Liver (tissue), 9 donors: Measurements from ENCODE around the gene XPR1. TPM values are rescaled to one million over a fixed set of nuclear protein-coding genes. Genes with fewer than 3 reads are reported as not detected.

Experiments
- DNase-seq: peaks from one replicate; pipeline ENCODE4 v3.0.0-alpha.2; 2017; ENCODE audit warnings: low spot score
- H3K27ac ChIP-seq, 2 donors: one replicate each; pipeline ENCODE4 v1.7.0; 2013; ENCODE audit warnings: inconsistent platforms in 2 of 2, low read length in 2 of 2, control low read depth in 1 of 2, low read depth in 1 of 2, mild to moderate bottlenecking in 1 of 2
- H3K27me3 ChIP-seq, 4 donors: one replicate each; pipeline versions ENCODE4 v1.6.1 to v1.7.0; 2013; ENCODE audit warnings: low read length in 3 of 4, inconsistent platforms in 1 of 4, mild to moderate bottlenecking in 1 of 4, moderate library complexity in 1 of 4; ENCODE audit not compliant: control insufficient read depth in 4 of 4, insufficient read depth in 4 of 4
- H3K36me3 ChIP-seq, 4 donors: one replicate each; pipeline versions ENCODE4 v1.6.1 to v1.7.0; 2013; ENCODE audit warnings: low read length in 3 of 4, mild to moderate bottlenecking in 3 of 4, low read depth in 1 of 4, moderate library complexity in 1 of 4; ENCODE audit not compliant: control insufficient read depth in 4 of 4, insufficient read depth in 3 of 4
- H3K4me1 ChIP-seq, 4 donors: one replicate each; pipeline versions ENCODE4 v1.6.1 to v1.7.0; 2013; ENCODE audit warnings: low read length in 3 of 4, mild to moderate bottlenecking in 3 of 4, moderate library complexity in 1 of 4; ENCODE audit not compliant: control insufficient read depth in 4 of 4, insufficient read depth in 4 of 4
- H3K4me3 ChIP-seq, 3 donors: one replicate each; pipeline versions ENCODE4 v1.6.1 to v1.7.0; 2013; ENCODE audit warnings: low read length in 3 of 3, control low read depth in 1 of 3, low read depth in 1 of 3, mild to moderate bottlenecking in 1 of 3
- H3K9ac ChIP-seq, 2 donors: one replicate each; pipeline ENCODE4 v1.7.0; 2013; ENCODE audit warnings: low read length in 2 of 2, mild to moderate bottlenecking in 2 of 2, moderate library complexity in 2 of 2, control low read depth in 1 of 2, low read depth in 1 of 2
- H3K9me3 ChIP-seq, 4 donors: one replicate each; pipeline versions ENCODE4 v1.6.1 to v1.7.0; 2013; ENCODE audit warnings: low read length in 3 of 4; ENCODE audit not compliant: control insufficient read depth in 4 of 4
- EGR1 ChIP-seq, 2 donors: IDR thresholded peaks; 2 replicates each; pipeline ENCODE4 v1.6.1; 2016 to 2018; ENCODE audit warnings: antibody characterized with exemption in 2 of 2, low read depth in 2 of 2
- FOXA1 ChIP-seq: IDR thresholded peaks from 2 replicates; pipeline ENCODE4 v1.6.1; 2016; ENCODE audit warnings: antibody characterized with exemption
- FOXA2 ChIP-seq: IDR thresholded peaks from 2 replicates; pipeline ENCODE4 v1.6.1; 2016; ENCODE audit warnings: antibody characterized with exemption
- GABPA ChIP-seq, 2 donors: IDR thresholded peaks in 1 of 2; conservative IDR thresholded peaks in 1 of 2; 2 replicates each; pipeline ENCODE4 v1.6.1; 2016; ENCODE audit warnings: antibody characterized with exemption in 2 of 2, mild to moderate bottlenecking in 1 of 2, moderate library complexity in 1 of 2
- HNF4A ChIP-seq, 2 donors: conservative IDR thresholded peaks; 2 replicates each; pipeline ENCODE4 v1.6.1; 2016; ENCODE audit warnings: antibody characterized with exemption in 2 of 2, mild to moderate bottlenecking in 2 of 2
- HNF4G ChIP-seq: IDR thresholded peaks from 2 replicates; pipeline ENCODE4 v1.6.1; 2016; ENCODE audit warnings: antibody characterized with exemption
- JUND ChIP-seq, 2 donors: IDR thresholded peaks; 2 replicates each; pipeline ENCODE4 v1.6.1; 2016; ENCODE audit warnings: antibody characterized with exemption in 2 of 2
- NR2F2 ChIP-seq: IDR thresholded peaks from 2 replicates; pipeline ENCODE4 v1.6.1; 2016; ENCODE audit warnings: antibody characterized with exemption
- RAD21 ChIP-seq, 2 donors: IDR thresholded peaks; 2 replicates each; pipeline ENCODE4 v1.6.1; 2016; ENCODE audit warnings: antibody characterized with exemption in 2 of 2, mild to moderate bottlenecking in 2 of 2
- RXRA ChIP-seq, 2 donors: IDR thresholded peaks; 2 replicates each; pipeline ENCODE4 v1.6.1; 2017 to 2018; ENCODE audit warnings: antibody characterized with exemption in 2 of 2, mild to moderate bottlenecking in 1 of 2
- TAF1 ChIP-seq: conservative IDR thresholded peaks from 2 replicates; pipeline ENCODE4 v1.6.1; 2016; ENCODE audit warnings: antibody characterized with exemption, mild to moderate bottlenecking
- YY1 ChIP-seq: IDR thresholded peaks from 2 replicates; pipeline ENCODE4 v1.6.1; 2016; ENCODE audit warnings: antibody characterized with exemption, mild to moderate bottlenecking
- WGBS: extraction: QIAGEN DNeasy Blood & Tissue Kit; methylation state at CpG from one replicate; pipeline ENCODE4 v1.1.7; 2013; 5-methylcytosine and 5-hydroxymethylcytosine counted together
- polyA plus RNA-seq, 2 donors: library from polyadenylated mRNA; stranded (reverse) in 1 of 2; unstranded in 1 of 2; fragments of 200-250 nt in 1 of 2; fragments of >200 nt in 1 of 2; fragmentation: Nextera tagmentation in 1 of 2; extraction: Ambion mirVana in 1 of 2; gene quantifications; one replicate each; pipeline versions ENCODE4 v1.2.1 to v1.2.3, GENCODE V29; 2013 to 2015
- total RNA-seq, 2 donors: library from RNA; depleted of rRNA; stranded (reverse); fragments of >200 nt; gene quantifications; one replicate each; pipeline ENCODE4 v1.2.3, GENCODE V29; 2014
- TF ChIP-seq, protein P1 (sequence below): IDR thresholded peaks from 2 replicates; pipeline ENCODE4 v1.6.1; 2016; ENCODE audit warnings: antibody characterized with exemption, mild to moderate bottlenecking
- TF ChIP-seq, protein P2 (sequence below): IDR thresholded peaks from 2 replicates; pipeline ENCODE4 v1.6.1; 2016; ENCODE audit warnings: antibody characterized with exemption
- TF ChIP-seq, protein P3 (sequence below): fragments of 150-350 bp; IDR thresholded peaks from 2 replicates; pipeline ENCODE4 v1.5.1; 2017; ENCODE audit warnings: improper control_type of control experiment, low read depth, low read length; ENCODE audit not compliant: missing input control
- donor health status: healthy.
- donor health status: healthy.
- donor health status: healthy.
- donor health status: healthy.
- donor health status: healthy.

The XPR1 gene
- total and polyA plus RNA-seq, 4 donors: 1.8 to 14.3 (median 5.9) TPM

DNA sequence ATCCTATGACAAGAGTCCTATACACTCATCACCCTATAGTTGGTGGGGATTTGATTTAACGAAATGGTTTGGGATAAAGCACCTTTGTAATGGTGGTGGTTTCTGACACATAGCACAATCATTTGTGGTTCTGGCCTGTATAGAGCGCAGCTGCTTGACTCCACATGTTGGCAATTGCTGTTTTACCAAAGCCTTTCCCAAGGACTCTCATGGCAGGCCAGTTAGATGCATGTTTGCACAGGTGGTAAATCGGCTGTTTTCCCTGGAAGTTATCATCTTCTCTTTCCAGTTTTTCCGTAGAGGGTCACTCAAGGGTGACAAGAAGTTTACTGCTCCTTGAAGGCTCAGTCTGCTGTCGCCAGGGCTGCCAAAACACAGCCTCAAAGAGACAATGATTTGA lies 17.1 kb upstream of the XPR1 start:
- no peaks in the 10 kb centered on the region for H3K4me1 ChIP-seq
- no peak for DNase-seq
- H3K27me3 ChIP-seq: no peaks in the 10 kb centered on the region
- 68% methylated on average over 5 of the region's 5 CpGs for WGBS
- no peak for TF ChIP-seq EGR1 (IDR thresholded peaks at IDR 0.05; ENCODE audit: low read depth in 2 of 2)
- TF ChIP-seq, protein P1, sequence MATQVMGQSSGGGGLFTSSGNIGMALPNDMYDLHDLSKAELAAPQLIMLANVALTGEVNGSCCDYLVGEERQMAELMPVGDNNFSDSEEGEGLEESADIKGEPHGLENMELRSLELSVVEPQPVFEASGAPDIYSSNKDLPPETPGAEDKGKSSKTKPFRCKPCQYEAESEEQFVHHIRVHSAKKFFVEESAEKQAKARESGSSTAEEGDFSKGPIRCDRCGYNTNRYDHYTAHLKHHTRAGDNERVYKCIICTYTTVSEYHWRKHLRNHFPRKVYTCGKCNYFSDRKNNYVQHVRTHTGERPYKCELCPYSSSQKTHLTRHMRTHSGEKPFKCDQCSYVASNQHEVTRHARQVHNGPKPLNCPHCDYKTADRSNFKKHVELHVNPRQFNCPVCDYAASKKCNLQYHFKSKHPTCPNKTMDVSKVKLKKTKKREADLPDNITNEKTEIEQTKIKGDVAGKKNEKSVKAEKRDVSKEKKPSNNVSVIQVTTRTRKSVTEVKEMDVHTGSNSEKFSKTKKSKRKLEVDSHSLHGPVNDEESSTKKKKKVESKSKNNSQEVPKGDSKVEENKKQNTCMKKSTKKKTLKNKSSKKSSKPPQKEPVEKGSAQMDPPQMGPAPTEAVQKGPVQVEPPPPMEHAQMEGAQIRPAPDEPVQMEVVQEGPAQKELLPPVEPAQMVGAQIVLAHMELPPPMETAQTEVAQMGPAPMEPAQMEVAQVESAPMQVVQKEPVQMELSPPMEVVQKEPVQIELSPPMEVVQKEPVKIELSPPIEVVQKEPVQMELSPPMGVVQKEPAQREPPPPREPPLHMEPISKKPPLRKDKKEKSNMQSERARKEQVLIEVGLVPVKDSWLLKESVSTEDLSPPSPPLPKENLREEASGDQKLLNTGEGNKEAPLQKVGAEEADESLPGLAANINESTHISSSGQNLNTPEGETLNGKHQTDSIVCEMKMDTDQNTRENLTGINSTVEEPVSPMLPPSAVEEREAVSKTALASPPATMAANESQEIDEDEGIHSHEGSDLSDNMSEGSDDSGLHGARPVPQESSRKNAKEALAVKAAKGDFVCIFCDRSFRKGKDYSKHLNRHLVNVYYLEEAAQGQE: no peak
- no peak for TF ChIP-seq HNF4G
- TF ChIP-seq RAD21 (IDR thresholded peaks at IDR 0.05): no peak
- TF ChIP-seq FOXA2: no peak
- TF ChIP-seq TAF1: no peak
- TF ChIP-seq, protein P2, sequence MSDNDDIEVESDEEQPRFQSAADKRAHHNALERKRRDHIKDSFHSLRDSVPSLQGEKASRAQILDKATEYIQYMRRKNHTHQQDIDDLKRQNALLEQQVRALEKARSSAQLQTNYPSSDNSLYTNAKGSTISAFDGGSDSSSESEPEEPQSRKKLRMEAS: no peak
- TF ChIP-seq GABPA (IDR thresholded peaks at IDR 0.05 in 1 of 2, conservative IDR thresholded peaks at IDR 0.05 in 1 of 2): no peak
- no peak for TF ChIP-seq RXRA (IDR thresholded peaks at IDR 0.05)
- TF ChIP-seq, protein P3, sequence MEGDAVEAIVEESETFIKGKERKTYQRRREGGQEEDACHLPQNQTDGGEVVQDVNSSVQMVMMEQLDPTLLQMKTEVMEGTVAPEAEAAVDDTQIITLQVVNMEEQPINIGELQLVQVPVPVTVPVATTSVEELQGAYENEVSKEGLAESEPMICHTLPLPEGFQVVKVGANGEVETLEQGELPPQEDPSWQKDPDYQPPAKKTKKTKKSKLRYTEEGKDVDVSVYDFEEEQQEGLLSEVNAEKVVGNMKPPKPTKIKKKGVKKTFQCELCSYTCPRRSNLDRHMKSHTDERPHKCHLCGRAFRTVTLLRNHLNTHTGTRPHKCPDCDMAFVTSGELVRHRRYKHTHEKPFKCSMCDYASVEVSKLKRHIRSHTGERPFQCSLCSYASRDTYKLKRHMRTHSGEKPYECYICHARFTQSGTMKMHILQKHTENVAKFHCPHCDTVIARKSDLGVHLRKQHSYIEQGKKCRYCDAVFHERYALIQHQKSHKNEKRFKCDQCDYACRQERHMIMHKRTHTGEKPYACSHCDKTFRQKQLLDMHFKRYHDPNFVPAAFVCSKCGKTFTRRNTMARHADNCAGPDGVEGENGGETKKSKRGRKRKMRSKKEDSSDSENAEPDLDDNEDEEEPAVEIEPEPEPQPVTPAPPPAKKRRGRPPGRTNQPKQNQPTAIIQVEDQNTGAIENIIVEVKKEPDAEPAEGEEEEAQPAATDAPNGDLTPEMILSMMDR: no peak
- no peak for TF ChIP-seq HNF4A (conservative IDR thresholded peaks at IDR 0.05)
- TF ChIP-seq JUND (IDR thresholded peaks at IDR 0.05): no peak
- no peak overlapping the region for H3K4me3 ChIP-seq
- H3K9ac ChIP-seq: no peak overlapping the region
- H3K36me3 ChIP-seq: no peaks in the 10 kb centered on the region
- no peak overlapping the region for H3K27ac ChIP-seq
- H3K9me3 ChIP-seq: no peaks in the 10 kb centered on the region

DNA sequence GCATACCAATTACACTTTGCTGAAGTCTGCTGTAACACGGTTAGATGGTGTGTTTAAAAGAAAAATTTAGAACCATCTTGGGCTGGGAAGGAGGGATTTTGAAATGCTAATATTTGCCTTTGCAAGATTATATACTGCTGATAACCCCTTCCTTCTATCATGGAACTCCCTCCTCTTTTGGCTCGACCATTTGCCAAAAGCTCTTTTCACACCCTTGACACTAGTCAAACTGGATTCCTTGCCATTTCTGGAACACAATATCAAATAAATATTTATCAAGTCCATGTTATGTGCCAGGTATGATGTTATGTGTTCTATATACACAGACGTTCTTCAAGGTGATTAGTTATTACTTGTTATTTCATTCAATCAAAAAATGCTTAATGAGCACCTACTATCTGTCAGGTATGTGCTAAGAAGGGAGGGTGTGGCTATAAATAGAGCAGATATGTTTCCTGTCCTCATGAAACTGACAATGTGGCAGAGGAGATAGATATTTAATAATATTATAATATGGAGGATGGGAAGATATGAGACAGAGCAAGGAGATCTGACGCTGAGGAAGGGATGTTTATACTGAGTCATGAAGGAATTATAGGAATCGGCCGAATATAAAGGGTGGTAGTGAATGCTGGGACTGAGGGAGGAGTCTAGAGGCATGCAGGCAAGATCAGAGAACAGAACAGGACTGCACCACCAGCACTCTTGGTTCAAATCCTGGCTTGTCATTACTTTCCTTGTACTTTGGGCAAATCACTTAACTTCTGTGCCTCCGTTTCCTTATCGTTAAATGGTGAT lies 16.1 kb upstream of the XPR1 start:
- H3K27me3 ChIP-seq: no peaks in the 10 kb centered on the region
- WGBS: 72% methylated on average over 8 of the region's 8 CpGs
- no peak for TF ChIP-seq NR2F2
- no peak for TF ChIP-seq FOXA1
- TF ChIP-seq, protein P2: no peak
- no peak for TF ChIP-seq YY1
- no peak for TF ChIP-seq GABPA (IDR thresholded peaks at IDR 0.05 in 1 of 2, conservative IDR thresholded peaks at IDR 0.05 in 1 of 2)
- TF ChIP-seq, protein P3: no peak
- no peak for TF ChIP-seq EGR1 (IDR thresholded peaks at IDR 0.05; ENCODE audit: low read depth in 2 of 2)
- no peak for TF ChIP-seq RXRA (IDR thresholded peaks at IDR 0.05)

More for the DNA sequence above, 16.1 kb upstream of the XPR1 start:
- H3K4me1 ChIP-seq: no peaks in the 10 kb centered on the region
- no peak overlapping the region for H3K4me3 ChIP-seq
- no peaks in the 10 kb centered on the region for H3K36me3 ChIP-seq
- no peak overlapping the region for H3K9ac ChIP-seq
- H3K27ac ChIP-seq: no peak overlapping the region
- H3K9me3 ChIP-seq: no peaks in the 10 kb centered on the region
- DNase-seq: no peak
